A549 treated with CpdA at 1 μM for 4 hours (cell line): ENCODE data around the gene ODAD3. TPM values are rescaled to one million over a fixed set of nuclear protein-coding genes. Genes with fewer than 3 reads are reported as not detected.

Experiments
- total RNA-seq: library from RNA; stranded (reverse); fragments of 200-300 nt; extraction: Qiagen RNA extraction; gene quantifications from 5 replicates; pipeline ENCODE4 v1.2.3, GENCODE V29; 2022; ENCODE audit warnings: low read depth

Gene ODAD3
- total RNA-seq = 0.87 to 1.4 TPM (median 1.1 TPM) in 5 replicates

GRCh38 chr19:11435057-11435832, at the start of gene ODAD3, which contains the start of gene PRKCSH:
ODAD3 (minus strand) TSS chr19:11435121; CDS start chr19:11435016, 105 bp downstream.
PRKCSH (plus strand) TSS chr19:11435635; CDS start chr19:11436118, 483 bp downstream.

DNA sequence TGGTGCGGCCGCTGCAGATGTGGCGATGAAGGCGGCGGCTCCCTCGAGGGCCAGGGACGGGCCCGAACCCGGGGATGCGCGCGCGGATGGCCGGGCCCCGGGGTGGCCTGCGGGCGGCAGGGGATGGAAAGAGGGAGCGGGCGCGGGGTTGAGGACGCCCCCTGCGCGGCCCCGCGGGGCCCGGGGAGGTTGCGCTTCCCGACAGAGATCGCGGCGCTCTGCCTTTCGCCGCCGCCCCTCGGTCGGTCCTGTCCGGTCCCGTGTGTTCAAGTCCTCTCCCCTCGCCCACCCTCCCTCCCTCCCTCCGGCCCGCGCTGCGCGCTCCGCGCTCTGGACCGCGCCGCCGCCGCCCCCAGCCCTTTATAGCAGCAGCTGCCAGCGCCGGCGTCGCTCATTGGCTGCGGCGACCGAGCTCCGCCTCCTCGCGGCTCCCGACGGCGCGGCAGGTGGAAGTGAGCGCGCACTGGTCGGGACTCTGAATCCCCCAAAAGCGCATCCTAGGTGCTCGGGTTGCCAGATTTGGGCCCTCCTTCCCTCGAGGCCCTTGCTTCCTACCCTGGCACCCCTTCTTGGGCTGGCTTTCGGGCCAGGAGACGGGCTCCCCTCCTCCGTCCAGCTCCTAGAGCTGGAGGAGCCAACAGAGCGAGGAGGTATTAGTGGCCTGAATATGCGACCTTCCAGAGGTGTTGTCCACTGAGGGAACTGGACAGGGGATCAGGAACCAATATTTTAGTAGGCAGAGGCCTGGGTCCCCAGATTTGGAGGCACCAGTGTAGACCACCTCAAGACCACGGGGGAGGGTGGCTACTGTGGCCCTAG, 46.0 kb upstream of the ODAD3 start, which contains the start of gene ELAVL3:
Gene ELAVL3, minus strand, starts transcription at position 332 of the 819 bp plus-strand sequence. CDS start 438 bp downstream, outside the sequence.

GRCh38 chr19:11418549-11419506, 16.1 kb downstream of the ODAD3 start, which contains the start of gene RGL3:
RGL3 (minus strand) TSS chr19:11419314; CDS start chr19:11419278, 36 bp downstream.

DNA sequence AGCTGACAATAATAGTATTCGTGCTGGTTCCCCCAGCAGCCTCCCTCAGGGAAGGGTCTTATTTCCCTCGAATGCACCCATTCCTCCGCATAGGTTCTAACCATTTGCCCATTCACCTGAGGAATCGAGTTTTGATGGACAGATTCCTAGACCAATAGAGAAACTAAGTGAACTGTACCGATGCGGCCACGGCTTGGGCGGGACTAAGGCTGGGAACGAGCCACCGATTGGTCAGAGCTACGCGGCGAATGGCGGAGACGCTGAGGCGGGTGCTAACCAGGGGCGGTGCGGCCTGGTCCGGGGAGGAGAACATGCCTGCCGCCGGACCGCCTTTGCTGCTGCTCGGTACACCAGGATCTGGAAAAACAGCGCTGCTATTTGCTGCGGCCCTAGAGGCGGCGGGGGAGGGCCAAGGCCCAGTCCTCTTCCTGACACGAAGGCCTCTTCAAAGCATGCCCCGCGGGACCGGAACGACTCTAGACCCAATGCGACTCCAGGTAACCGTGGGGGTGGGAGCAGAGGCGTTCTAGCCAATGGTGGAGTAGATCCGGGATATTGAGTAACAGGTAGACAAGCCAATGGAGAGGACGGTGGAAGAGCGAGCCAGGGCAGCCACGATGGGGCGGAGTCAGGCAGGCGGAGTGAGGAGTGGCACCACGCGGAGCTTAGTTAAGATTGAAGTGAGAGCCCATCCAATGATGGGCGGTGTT, 60.3 kb downstream of the ODAD3 start, which contains the start of gene SWSAP1:
Gene SWSAP1, plus strand, starts transcription at position 234 of the 710 bp plus-strand sequence. Its CDS starts 15 bp downstream, at position 249.

Other genes with a start within 250 kb of the ODAD3 start
- gene KANK2, start 237.6 kb downstream of the ODAD3 start, total RNA-seq = 26.5 to 40.8 TPM (median 35.1 TPM) in 5 replicates
- gene ANGPTL8, start 195.5 kb downstream of the ODAD3 start, total RNA-seq = not detected in 5 replicates
- gene DOCK6, start 172.6 kb downstream of the ODAD3 start, total RNA-seq = 7.9 to 10.9 TPM (median 8.3 TPM) in 5 replicates
- not detected in 5 replicates for gene TSPAN16, start 139.0 kb downstream of the ODAD3 start, total RNA-seq
- 2.4 to 3.5 TPM (median 3.0 TPM) in 5 replicates for gene RAB3D, start 95.5 kb downstream of the ODAD3 start, total RNA-seq
- gene TMEM205, start 88.9 kb downstream of the ODAD3 start, total RNA-seq = 93.6 to 128 TPM (median 112 TPM) in 5 replicates
- gene CCDC159, start 88.6 kb downstream of the ODAD3 start, total RNA-seq = 4.3 to 5.6 TPM (median 5.5 TPM) in 5 replicates
- 6.8 to 10.4 TPM (median 10.3 TPM) in 5 replicates for gene PLPPR2, start 79.7 kb downstream of the ODAD3 start, total RNA-seq
- 1.3 to 2.7 TPM (median 2.3 TPM) in 5 replicates for gene SWSAP1, start 60.5 kb downstream of the ODAD3 start, total RNA-seq
- gene EPOR, start 50.8 kb downstream of the ODAD3 start, total RNA-seq = 3.5 to 5.7 TPM (median 5.1 TPM) in 5 replicates
- gene RGL3, start 15.8 kb downstream of the ODAD3 start, total RNA-seq = 1.3 to 2.4 TPM (median 1.8 TPM) in 5 replicates
- gene PRKCSH, start 514 bp upstream of the ODAD3 start, total RNA-seq = 251 to 271 TPM (median 263 TPM) in 5 replicates
- 0.07 to 0.19 TPM (median 0.13 TPM) in 4 of 5 replicates, not detected in the other for gene ELAVL3, start 45.9 kb upstream of the ODAD3 start, total RNA-seq
- gene ZNF653, start 70.7 kb upstream of the ODAD3 start, total RNA-seq = 4.1 to 5.9 TPM (median 5.4 TPM) in 5 replicates
- gene ECSIT, start 94.0 kb upstream of the ODAD3 start, total RNA-seq = 30.6 to 37.0 TPM (median 32.2 TPM) in 5 replicates
- gene CNN1, start 103.7 kb upstream of the ODAD3 start, total RNA-seq = 0.23 to 0.60 TPM (median 0.53 TPM) in 5 replicates
- 91.9 to 124 TPM (median 109 TPM) in 5 replicates for gene ELOF1, start 124.1 kb upstream of the ODAD3 start, total RNA-seq
- gene ACP5, start 142.5 kb upstream of the ODAD3 start, total RNA-seq = 0.10 to 0.33 TPM (median 0.24 TPM) in 4 of 5 replicates, not detected in the other
- gene ZNF627, start 162.4 kb upstream of the ODAD3 start, total RNA-seq = 3.4 to 5.3 TPM (median 4.0 TPM) in 5 replicates